ENCODE measurements around the gene TPSG1. TPM values are rescaled to one million over a fixed set of nuclear protein-coding genes. Genes with fewer than 3 reads are reported as not detected.
"Not testable (repeated sequence)": the region's sequence is repeated elsewhere in the genome, so short reads cannot be mapped to it uniquely, and the experiment has no call there.

Gene TPSG1
- total and polyA plus RNA-seq, 7 donors = 1.4 to 73.9 (median 40.7) TPM; not detected in 3

- H3K4me3 ChIP-seq; H3K36me3 ChIP-seq; intact Hi-C loops (cut with DNase I); H3K9me3 ChIP-seq; H3K27me3 ChIP-seq; H3K27ac ChIP-seq: not testable (repeated sequence)
- peak; percentile 64 for DNase-seq
- peak in 2 of 4 donors; percentile 48 to 58 for TF ChIP-seq POLR2AphosphoS5 (IDR thresholded peaks at IDR 0.05)
- WGBS, 2 donors = 54 to 65% methylated on average over 14 of the region's 14 CpGs
- peaks cover 0 to 19% (median 15%) of the 10 kb centered on the region in 4 donors for H3K4me1 ChIP-seq
These were observed 1.6 kb upstream of the TPSG1 start for GRCh38 chr16:1226692-1227091.

DNA sequence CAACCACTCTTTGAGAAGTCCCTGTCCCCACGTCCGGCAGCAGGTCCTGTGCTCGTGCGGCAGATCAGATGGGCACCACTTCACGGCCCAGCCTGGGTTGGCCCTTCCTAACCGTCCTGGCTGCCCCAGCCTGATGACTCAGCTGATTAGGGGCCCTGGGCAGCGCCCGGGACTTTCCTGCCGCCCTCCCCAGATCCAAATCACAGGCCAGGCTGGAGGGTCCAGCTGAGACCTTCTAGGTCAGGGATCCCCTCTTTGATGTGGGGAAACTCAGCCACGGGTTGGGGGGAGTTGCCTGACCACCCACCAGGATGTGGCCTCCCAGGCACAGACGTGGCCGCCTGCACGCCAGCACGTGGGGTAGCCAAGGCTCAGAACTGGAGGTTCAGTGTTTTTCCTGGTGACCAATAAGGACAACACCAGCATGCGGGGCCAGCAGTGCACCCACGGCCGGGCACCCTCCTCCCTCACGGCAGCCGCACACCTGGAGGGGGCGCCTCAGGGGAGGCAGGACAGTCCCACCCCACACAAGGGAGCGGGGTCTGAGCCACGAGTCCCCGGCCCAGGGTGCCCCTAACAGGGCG is 752 bp upstream of the TPSG1 start:
- 49 to 63% methylated on average over 24 of the region's 24 CpGs for whole genome bisulfite sequencing, 2 donors
- H3K4me1 ChIP-seq = peaks cover 0 to 19% (median 16%) of the 10 kb centered on the region in 4 donors
- intact Hi-C loops (cut with DNase I); H3K36me3 ChIP-seq; H3K9me3 ChIP-seq; H3K27me3 ChIP-seq; H3K4me3 ChIP-seq: not testable (repeated sequence)
- peak overlapping the region; percentile 11 to 76 (median 70) for H3K27ac ChIP-seq
- peak; percentile 71 for DNase-seq
- TF ChIP-seq POLR2AphosphoS5 (IDR thresholded peaks at IDR 0.05) = peak in 2 of 4 donors; percentile 63 to 74

- Histone ChIP-seq H3K27ac (peak overlapping the region in 3 of 4 donors; percentile 66 to 76 (median 73)), H3K9me3 (no peaks in the 10 kb centered on the region), H3K4me1 (peaks cover 0 to 25% (median 16%) of the 10 kb centered on the region in 4 donors), H3K36me3 (peaks cover 8 to 22% (median 16%) of the 10 kb centered on the region in 4 donors), H3K4me3 (no peak overlapping the region), H3K27me3 (no peaks in the 10 kb centered on the region)
- TF ChIP-seq EP300 (IDR thresholded peaks at IDR 0.05) (no peak), POLR2AphosphoS5 (IDR thresholded peaks at IDR 0.05) (peak in 1 of 4 donors; percentile 27)
- 17 to 65% methylated on average over 9 of the region's 9 CpGs for WGBS, 2 donors
- no peak for DNase-seq
- intact Hi-C loops (cut with DNase I) = no loop called here
These were observed 510 bp downstream of the TPSG1 start for GRCh38 chr16:1224558-1224957.

GRCh38 chr16:1223355-1224214 is 1.5 kb downstream of the TPSG1 start:
- H3K4me3 ChIP-seq = no peak overlapping the region
- no peaks in the 10 kb centered on the region for H3K9me3 ChIP-seq
- H3K27ac ChIP-seq = peak overlapping the region in 3 of 4 donors; percentile 66 to 76 (median 73)
- no peak for DNase-seq
- TF ChIP-seq EP300 (IDR thresholded peaks at IDR 0.05) (no peak), POLR2AphosphoS5 (IDR thresholded peaks at IDR 0.05) (peak in 1 of 4 donors; percentile 4), CTCF (IDR thresholded peaks at IDR 0.05) (no peak), POLR2A (IDR thresholded peaks at IDR 0.05) (no peak)
- no peaks in the 10 kb centered on the region for H3K27me3 ChIP-seq
- 75 to 85% methylated on average over 38 of the region's 38 CpGs for whole genome bisulfite sequencing, 2 donors
- peaks cover 14 to 31% (median 24%) of the 10 kb centered on the region in 4 donors for H3K36me3 ChIP-seq
- H3K4me1 ChIP-seq = peaks cover 0 to 25% (median 16%) of the 10 kb centered on the region in 4 donors
- intact Hi-C loops (cut with DNase I) = no loop called here

DNA sequence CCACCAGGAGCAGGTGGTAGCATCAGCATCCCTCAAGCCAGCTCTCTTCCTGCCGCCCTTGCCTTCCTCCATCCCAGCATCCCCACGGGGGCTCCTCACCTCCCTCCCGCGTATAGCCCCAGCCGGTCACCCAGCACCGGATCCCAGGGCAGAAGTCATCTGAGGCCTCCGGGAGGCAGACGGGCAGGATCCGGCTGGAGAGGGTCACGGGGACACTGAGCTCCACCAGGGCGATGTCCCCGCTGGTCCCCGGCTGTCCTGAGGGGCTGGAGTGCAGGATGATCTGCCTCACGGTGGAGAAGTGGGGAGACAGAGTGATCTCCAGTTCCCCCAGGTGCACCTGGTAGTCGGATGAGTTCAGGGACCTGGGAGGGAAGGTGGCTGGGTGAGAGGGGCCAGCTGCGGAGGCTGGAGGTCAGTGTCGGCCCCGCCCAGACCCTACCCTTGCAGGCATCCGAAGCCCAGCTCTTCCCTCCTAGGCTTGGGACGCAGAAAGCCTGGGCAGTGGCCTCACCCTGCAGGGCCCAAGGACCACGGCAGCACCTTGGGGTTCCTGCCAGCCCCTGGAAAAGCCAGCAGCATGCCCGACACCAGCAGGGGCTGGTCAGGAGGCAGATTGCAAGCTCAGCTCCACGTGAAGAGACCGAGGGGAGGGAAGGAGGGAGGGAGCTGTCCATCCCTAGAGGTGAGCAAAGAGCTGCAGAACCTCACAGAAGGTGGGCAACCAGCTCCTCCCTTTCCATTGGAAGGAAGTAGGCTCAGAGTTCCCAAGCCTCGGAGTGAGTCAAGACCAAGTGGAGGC is 2.3 kb downstream of the TPSG1 start:
- peak overlapping the region in 3 of 4 donors; percentile 3 to 31 (median 16) for H3K27ac ChIP-seq
- intact Hi-C loops (cut with DNase I) = no loop called here
- no peak for TF ChIP-seq CTCF (IDR thresholded peaks at IDR 0.05)
- TF ChIP-seq EP300 (IDR thresholded peaks at IDR 0.05) = no peak
- no peak for TF ChIP-seq POLR2A (IDR thresholded peaks at IDR 0.05)
- no peak for TF ChIP-seq POLR2AphosphoS5 (IDR thresholded peaks at IDR 0.05)
- H3K27me3 ChIP-seq = no peaks in the 10 kb centered on the region
- H3K9me3 ChIP-seq = no peaks in the 10 kb centered on the region
- peaks cover 21 to 40% (median 31%) of the 10 kb centered on the region in 4 donors for H3K36me3 ChIP-seq
- peaks cover 0 to 25% (median 16%) of the 10 kb centered on the region in 4 donors for H3K4me1 ChIP-seq
- WGBS, 2 donors = 67 to 77% methylated on average over 25 of the region's 25 CpGs
- H3K4me3 ChIP-seq = no peak overlapping the region
- no peak for DNase-seq
